Endothelial cell of umbilical vein (primary cell): ENCODE results near the gene PWP1. TPM values are rescaled to one million over a fixed set of nuclear protein-coding genes. Genes with fewer than 3 reads are reported as not detected.

Experiments used
- BruUV-seq: library from RNA; stranded (reverse); fragments of 400-500 nt; replicated peaks from 2 replicates; lab custom pipeline; 2021; lab: Mats Ljungman, UMichigan
- CTCF ChIA-PET: fragments of 300-600, 350-600 bp; sonication (Branson Sonifier 250); formaldehyde crosslinking; loops from one replicate; lab custom pipeline; 2021; ENCODE audit warnings: antibody characterized with exemption, inconsistent platforms; lab: Charles Lee
- POLR2A ChIA-PET: fragments of 300-600, 350-600 bp; sonication (Branson Sonifier 250); formaldehyde crosslinking; loops from one replicate; lab custom pipeline; 2021; ENCODE audit warnings: antibody characterized with exemption, inconsistent platforms; lab: Charles Lee
- DNase-seq: peaks from one replicate; pipeline ENCODE4 v3.0.0-alpha.2; 2011; ENCODE audit warnings: low read depth, low spot score
- FAIRE-seq: peaks from 2 replicates; lab custom pipeline; 2011; peaks lifted over from hg19 to GRCh38; lab: Jason Lieb, UNC
- H2AFZ ChIP-seq: 2 replicates; pipeline ENCODE4 v1.6.0; 2012; ENCODE audit warnings: low read depth, low read length, control low read depth, inconsistent platforms
- H3K27ac ChIP-seq: 2 replicates; pipeline ENCODE4 v1.5.1; 2011; ENCODE audit warnings: low read depth, mild to moderate bottlenecking, control low read depth, low read length, moderate library complexity; ENCODE audit not compliant: insufficient read depth
- H3K27me3 ChIP-seq, 2 experiments: 2 replicates each; pipeline versions ENCODE4 v1.6.0 to v1.6.1; 2011; ENCODE audit warnings: low read length in 2 of 2, mixed read lengths in 1 of 2; ENCODE audit not compliant: control insufficient read depth in 2 of 2, insufficient read depth in 2 of 2
- H3K36me3 ChIP-seq, 2 experiments: 2 replicates in 1 of 2; 3 replicates in 1 of 2; pipeline ENCODE4 v1.5.1; 2011; ENCODE audit warnings: low read length in 2 of 2, mild to moderate bottlenecking in 1 of 2, moderate library complexity in 1 of 2; ENCODE audit not compliant: control insufficient read depth in 2 of 2, insufficient read depth in 2 of 2; ENCODE audit errors: extremely low read depth in 1 of 2
- H3K4me1 ChIP-seq: 3 replicates; pipeline ENCODE4 v1.5.1; 2011; ENCODE audit warnings: mild to moderate bottlenecking, low read length; ENCODE audit not compliant: control insufficient read depth, insufficient read depth; ENCODE audit errors: extremely low read depth
- H3K4me2 ChIP-seq: 2 replicates; pipeline ENCODE4 v1.6.1; 2011; ENCODE audit warnings: low read length, control low read depth, mixed read lengths; ENCODE audit not compliant: insufficient read depth
- H3K4me3 ChIP-seq, 3 experiments: fragments of 200-600 bp in 1 of 3; sonication (generic), shearing (Covaris generic) in 1 of 3; replicated peaks in 1 of 3; 2 replicates each; pipeline ENCODE4 v1.5.1; 2011 to 2016; ENCODE audit warnings: control low read depth in 3 of 3, low read length in 3 of 3, mild to moderate bottlenecking in 2 of 3, inconsistent platforms in 1 of 3, low read depth in 1 of 3, moderate library complexity in 1 of 3; ENCODE audit not compliant: insufficient read depth in 1 of 3
- H3K79me2 ChIP-seq: 2 replicates; pipeline ENCODE4 v1.6.0; 2012; ENCODE audit warnings: low read length, inconsistent platforms; ENCODE audit not compliant: control insufficient read depth, insufficient read depth
- H3K9ac ChIP-seq: replicated peaks from 2 replicates; pipeline ENCODE3; 2011; ENCODE audit warnings: low read length, control low read depth; ENCODE audit not compliant: insufficient read depth; ENCODE audit errors: extremely low read depth
- H3K9me1 ChIP-seq: replicated peaks from 3 replicates; pipeline ENCODE4 v1.6.0; 2011; ENCODE audit warnings: mild to moderate bottlenecking, low read length; ENCODE audit not compliant: control insufficient read depth, insufficient read depth; ENCODE audit errors: extremely low read depth
- H3K9me3 ChIP-seq: replicated peaks from 2 replicates; pipeline ENCODE4 v1.5.1; 2012; ENCODE audit warnings: low read length, inconsistent platforms; ENCODE audit not compliant: control insufficient read depth, insufficient read depth
- H4K20me1 ChIP-seq: replicated peaks from 2 replicates; pipeline ENCODE3; 2011; ENCODE audit warnings: mild to moderate bottlenecking, low read length; ENCODE audit not compliant: control insufficient read depth, insufficient read depth; ENCODE audit errors: extremely low read depth
- EZH2 ChIP-seq: IDR thresholded peaks from 2 replicates; pipeline ENCODE4 v1.6.1; 2012; ENCODE audit warnings: borderline replicate concordance, low read depth, mild to moderate bottlenecking, moderate library complexity, low read length, inconsistent platforms; ENCODE audit not compliant: severe bottlenecking
- JUN ChIP-seq: IDR thresholded peaks from 2 replicates; pipeline ENCODE4 v1.6.1; 2011; ENCODE audit warnings: borderline replicate concordance, low read depth; ENCODE audit not compliant: insufficient read length, insufficient read depth
- MAX ChIP-seq: IDR thresholded peaks from 2 replicates; pipeline ENCODE4 v1.6.1; 2011; ENCODE audit not compliant: insufficient read depth, insufficient read length
- POLR2A ChIP-seq: IDR thresholded peaks from 2 replicates; pipeline ENCODE4 v1.6.1; 2012; ENCODE audit warnings: low read depth, mild to moderate bottlenecking, control low read depth, low read length
- POLR2AphosphoS5 ChIP-seq: IDR thresholded peaks from 2 replicates; pipeline ENCODE4 v1.6.1; 2012; ENCODE audit warnings: low read depth, mild to moderate bottlenecking, control low read depth, low read length, moderate library complexity; ENCODE audit not compliant: insufficient read depth
- dilution Hi-C: fragments of 300-500 bp; cut with MboI; formaldehyde crosslinking; loops from one replicate; pipeline ENCODE4 v1.15.0; 2019; ENCODE audit warnings: low sequenced_read_pairs; ENCODE audit not compliant: extremely low pct_ligation_motif_present
- intact Hi-C: fragments of 100-400 bp; cut with micrococcal nuclease; formaldehyde crosslinking; loops from one replicate; pipeline ENCODE4 v1.10.0; 2022
- polyA plus RNA-seq, 4 experiments: library from polyadenylated mRNA; depleted of rRNA in 3 of 4; stranded (reverse) in 3 of 4; unstranded in 1 of 4; fragments of >200 nt; gene quantifications; 2 replicates each; pipeline versions ENCODE4 v1.2.1 to v1.2.3, GENCODE V29; 2011 to 2012; ENCODE audit warnings: missing spikeins in 1 of 4
- total RNA-seq: library from RNA; stranded (reverse); gene quantifications from 2 replicates; pipeline ENCODE4 v1.2.3, GENCODE V29; 2021

Gene PWP1
- total and polyA plus RNA-seq, 2 donors (not counting 3 experiments of a cell fraction or from before 2014, with no cell fraction given) = 70.8 to 154 TPM

GRCh38 chr12:107730618-107731341 lies 45.2 kb downstream of the PWP1 start:
- no peak for DNase-seq
- Histone ChIP-seq H3K9ac (no peak overlapping the region), H3K27ac (no peak overlapping the region), H3K36me3 (peaks cover 8 to 11% of the 10 kb centered on the region in 2 experiments), H3K4me1 (peaks cover 9% of the 10 kb centered on the region), H3K4me3 (no peak overlapping the region), H3K9me3 (no peaks in the 10 kb centered on the region), H3K9me1 (no peaks in the 10 kb centered on the region), H3K27me3 (no peaks in the 10 kb centered on the region), H3K4me2 (no peak overlapping the region), H4K20me1 (no peaks in the 10 kb centered on the region), H2AFZ (no peak overlapping the region), H3K79me2 (no peaks in the 10 kb centered on the region)
- no TSS peak for BruUV-seq
- dilution Hi-C loops = no loop called here
- intact Hi-C loops = no loop called here
- FAIRE-seq = no peak
- POLR2A ChIA-PET = no interaction called here
- TF ChIP-seq JUN = no peak
- no peak for TF ChIP-seq MAX
- no peak for TF ChIP-seq EZH2
- CTCF ChIA-PET = no interaction called here

- BruUV-seq = no TSS peak
- CTCF ChIA-PET = no interaction called here
- Histone ChIP-seq H3K4me1 (peaks cover 9% of the 10 kb centered on the region), H3K79me2 (no peaks in the 10 kb centered on the region), H3K27me3 (no peaks in the 10 kb centered on the region), H3K9me3 (no peaks in the 10 kb centered on the region), H3K36me3 (peaks cover 10 to 11% of the 10 kb centered on the region in 2 experiments), H4K20me1 (no peaks in the 10 kb centered on the region), H2AFZ (no peak overlapping the region), H3K27ac (no peak overlapping the region), H3K9me1 (no peaks in the 10 kb centered on the region), H3K9ac (no peak overlapping the region), H3K4me2 (no peak overlapping the region), H3K4me3 (no peak overlapping the region)
- dilution Hi-C loops (no loop called here), intact Hi-C loops (no loop called here)
- POLR2A ChIA-PET = no interaction called here
- TF ChIP-seq POLR2A (no peak), JUN (no peak), POLR2AphosphoS5 (peak; percentile 26)
- DNase-seq (peak; percentile 18), FAIRE-seq (no peak)
Observed at GRCh38 chr12:107731366-107731765, 45.8 kb downstream of the PWP1 start.
